ENCODE results near the gene PSMF1. TPM values are rescaled to one million over a fixed set of nuclear protein-coding genes. Genes with fewer than 3 reads are reported as not detected.

Gene PSMF1
- total and polyA plus RNA-seq, 2 of the 13 experiments (the other 11 are each of a cell fraction or from before 2014, with no cell fraction given), result 82.5 to 86.0 TPM

GRCh38 chr20:1165941-1166340, 47.5 kb downstream of the PSMF1 start (continued):
- TF ChIP-seq TFAP4 (IDR thresholded peaks at IDR 0.05; ENCODE audit: borderline replicate concordance, low read depth) (no peak), IRX3 (CRISPR knock-in tag; IDR thresholded peaks at IDR 0.05; ENCODE audit: borderline replicate concordance, low read depth) (no peak), ISL2 (CRISPR knock-in tag; IDR thresholded peaks at IDR 0.05) (no peak), KDM1A (CRISPR knock-in tag; IDR thresholded peaks at IDR 0.05) (no peak), DZIP1 (CRISPR knock-in tag; IDR thresholded peaks at IDR 0.05) (no peak), SNAI1 (CRISPR knock-in tag; IDR thresholded peaks at IDR 0.05; ENCODE audit: borderline replicate concordance) (no peak), MXD1 (CRISPR knock-in tag; IDR thresholded peaks at IDR 0.05) (no peak), ZNF580 (CRISPR knock-in tag; IDR thresholded peaks at IDR 0.05; ENCODE audit: borderline replicate concordance, low read depth) (no peak), MAZ (IDR thresholded peaks at IDR 0.05; ENCODE audit: borderline replicate concordance, low read depth, low read length) (no peak), MAZ (CRISPR knock-in tag; IDR thresholded peaks at IDR 0.05; ENCODE audit: low read depth) (no peak), E2F1 (CRISPR knock-in tag; IDR thresholded peaks at IDR 0.05) (no peak), E2F5 (CRISPR knock-in tag; conservative IDR thresholded peaks at IDR 0.05) (no peak), ZNF672 (CRISPR knock-in tag; IDR thresholded peaks at IDR 0.05) (no peak), SMARCC2 (IDR thresholded peaks at IDR 0.05) (no peak), HNF1A (IDR thresholded peaks at IDR 0.05; ENCODE audit: low read depth) (no peak), HNF1A (CRISPR knock-in tag; IDR thresholded peaks at IDR 0.05; ENCODE audit: borderline replicate concordance) (no peak), FOXA3 (CRISPR knock-in tag; IDR thresholded peaks at IDR 0.05) (no peak), SP2 (CRISPR knock-in tag; IDR thresholded peaks at IDR 0.05) (no peak), REPIN1 (CRISPR knock-in tag; IDR thresholded peaks at IDR 0.05; ENCODE audit: borderline replicate concordance, low read depth) (no peak), GPN1 (CRISPR knock-in tag; IDR thresholded peaks at IDR 0.05; ENCODE audit: borderline replicate concordance) (no peak), TBX2 (CRISPR knock-in tag; IDR thresholded peaks at IDR 0.05; ENCODE audit: borderline replicate concordance) (no peak)
